ELF-1 (cell line): ENCODE results near the gene SUMO4.
"Not testable (repeated sequence)": the region's sequence is repeated elsewhere in the genome, so short reads cannot be mapped to it uniquely, and the experiment has no call there.

Source experiments
- DNase-seq: peaks from one replicate; pipeline ENCODE4 v3.0.0-alpha.2; 2016; ENCODE audit warnings: low read depth, low spot score

SUMO4 gene

GRCh38 chr6:149431905-149432775 is 32.1 kb downstream of the SUMO4 start:
- peak; percentile 97 for DNase-seq

- no peak for DNase-seq
Observed at GRCh38 chr6:149433405-149433804, 33.3 kb downstream of the SUMO4 start.

GRCh38 chr6:149433881-149434280 is 33.8 kb downstream of the SUMO4 start:
- DNase-seq, result no peak

DNA sequence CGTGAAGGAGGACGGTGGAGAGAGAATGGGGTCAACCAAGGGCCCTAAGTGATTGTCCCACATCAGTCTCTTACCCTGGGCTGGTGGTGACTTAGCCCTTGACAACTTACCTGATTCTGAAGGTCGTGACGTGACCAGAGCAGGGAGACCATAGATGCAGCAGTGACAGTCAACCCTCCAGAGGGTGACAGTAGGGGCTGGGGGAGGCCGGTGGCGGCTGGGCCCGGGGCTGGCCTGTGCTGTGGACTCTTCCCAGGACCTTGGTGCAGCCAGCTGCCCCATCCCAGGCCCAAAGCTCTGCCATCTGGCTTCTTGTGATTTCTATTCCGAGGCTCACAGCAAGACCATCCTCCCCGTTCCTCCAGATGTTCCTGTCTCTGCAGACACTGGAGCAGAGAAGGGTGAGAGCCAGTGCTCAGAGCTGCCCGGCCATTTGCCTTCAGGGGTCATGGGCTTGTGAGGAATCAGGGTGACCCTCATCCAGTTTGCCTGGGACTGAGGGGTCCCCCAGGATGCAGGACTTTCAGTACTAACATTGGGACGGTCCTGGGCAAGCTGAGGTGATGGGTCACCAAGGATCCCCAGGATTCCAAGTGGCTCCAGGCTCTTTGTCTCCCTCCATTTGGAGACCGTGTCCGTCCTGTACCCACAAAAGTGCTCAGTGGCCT is 36.0 kb downstream of the SUMO4 start:
- no peak for DNase-seq

GRCh38 chr6:149436647-149437046 is 36.6 kb downstream of the SUMO4 start:
- DNase-seq, result no peak

DNA sequence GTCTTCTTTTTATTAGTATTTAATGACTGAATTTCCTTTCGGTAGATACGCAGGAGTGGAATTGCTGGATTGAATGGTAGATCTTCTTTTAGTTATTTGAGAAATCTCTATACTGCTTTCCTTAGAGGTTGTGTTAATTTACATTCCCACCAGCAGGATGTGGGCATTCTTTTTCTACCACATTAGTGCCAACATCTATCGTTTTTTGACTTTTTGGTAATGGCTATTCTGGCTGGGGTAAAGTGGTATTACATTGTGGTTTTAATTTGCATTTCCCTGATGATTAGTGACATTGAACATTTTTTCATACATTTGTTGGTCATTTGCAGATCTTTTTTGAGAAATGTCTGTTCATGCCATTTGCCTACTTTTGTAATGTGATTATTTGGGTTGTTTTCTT is 37.1 kb downstream of the SUMO4 start:
- no peak for DNase-seq

GRCh38 chr6:149438855-149439254 is 38.8 kb downstream of the SUMO4 start:
- no peak for DNase-seq

GRCh38 chr6:149439626-149440025 is 39.6 kb downstream of the SUMO4 start:
- DNase-seq, result no peak

GRCh38 chr6:149440735-149441671 is 40.9 kb downstream of the SUMO4 start:
- no peak for DNase-seq

- no peak for DNase-seq
Observed at GRCh38 chr6:149441740-149442139, 41.7 kb downstream of the SUMO4 start.

GRCh38 chr6:149443411-149444181 is 43.5 kb downstream of the SUMO4 start:
- DNase-seq, result no peak

DNA sequence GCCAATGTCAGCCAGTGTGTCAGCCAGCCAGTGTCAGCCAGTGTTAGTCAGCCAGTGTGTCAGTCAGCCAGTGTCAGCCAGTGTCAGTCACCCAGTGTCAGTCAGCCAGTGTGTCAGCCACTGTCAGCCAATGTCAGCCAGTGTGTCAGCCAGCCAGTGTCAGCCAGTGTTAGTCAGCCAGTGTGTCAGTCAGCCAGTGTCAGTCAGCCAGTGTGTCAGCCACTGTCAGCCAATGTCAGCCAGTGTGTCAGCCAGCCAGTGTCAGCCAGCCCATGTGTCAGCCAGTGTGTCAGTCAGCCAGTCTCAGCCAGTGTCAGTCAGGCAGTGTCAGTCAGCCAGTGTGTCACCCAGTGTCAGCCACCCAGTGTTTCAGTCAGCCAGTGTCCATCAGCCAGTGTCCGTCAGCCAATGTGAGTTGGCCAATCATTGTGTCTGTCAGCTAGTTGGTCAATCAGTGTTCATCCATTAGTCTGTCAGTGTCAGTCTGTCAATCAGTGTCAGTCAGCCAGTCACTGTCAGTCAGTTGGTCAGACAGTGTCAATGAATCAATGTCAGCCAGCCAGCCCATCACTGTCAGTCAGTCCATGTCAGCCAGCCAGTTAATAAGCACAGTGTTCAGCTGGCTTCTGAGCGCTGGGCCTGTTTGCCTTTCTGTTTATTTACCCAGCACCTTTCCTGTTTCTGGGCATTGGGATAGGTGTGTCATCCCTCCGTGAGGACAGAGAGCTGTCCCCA is 44.5 kb downstream of the SUMO4 start:
- not testable (repeated sequence) for DNase-seq

DNA sequence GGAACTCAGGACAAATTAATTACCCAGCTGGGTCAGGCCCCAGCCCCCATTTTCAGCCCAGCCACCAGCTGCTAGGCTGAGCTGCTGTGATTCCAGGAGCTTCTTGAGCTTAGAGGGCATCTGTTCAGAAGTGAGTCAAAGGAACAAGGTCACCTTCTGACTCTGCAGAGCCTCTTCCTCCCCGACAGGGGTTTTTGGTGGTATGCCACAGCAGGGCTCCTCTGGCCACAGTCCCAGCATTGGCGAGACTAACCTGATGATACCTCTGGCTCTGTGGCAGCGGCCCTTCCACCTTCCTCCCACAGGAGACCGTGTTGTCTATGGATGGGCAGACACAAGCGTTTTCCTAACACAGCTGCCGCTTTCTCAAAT is 45.0 kb downstream of the SUMO4 start:
- no peak for DNase-seq

DNA sequence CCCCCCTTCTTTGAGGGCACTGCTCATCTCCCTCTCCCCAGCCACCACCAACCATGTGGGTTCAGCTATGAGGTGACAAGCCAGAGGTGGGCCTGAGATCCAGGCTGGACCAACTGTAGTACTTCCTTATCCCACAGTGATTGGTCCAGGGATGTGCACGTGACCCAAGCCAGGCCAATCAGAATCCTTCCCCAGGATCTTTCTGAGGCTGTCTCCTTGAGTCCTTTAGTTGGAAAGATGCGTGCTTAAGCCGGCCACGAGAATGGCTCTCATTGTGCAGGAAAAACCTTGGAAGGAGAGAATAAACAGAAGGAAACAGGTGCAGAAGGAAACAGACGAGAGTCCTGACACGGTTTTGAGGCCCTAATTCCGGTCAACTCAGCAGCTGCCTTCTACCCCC is 45.5 kb downstream of the SUMO4 start:
- DNase-seq, result no peak

DNA sequence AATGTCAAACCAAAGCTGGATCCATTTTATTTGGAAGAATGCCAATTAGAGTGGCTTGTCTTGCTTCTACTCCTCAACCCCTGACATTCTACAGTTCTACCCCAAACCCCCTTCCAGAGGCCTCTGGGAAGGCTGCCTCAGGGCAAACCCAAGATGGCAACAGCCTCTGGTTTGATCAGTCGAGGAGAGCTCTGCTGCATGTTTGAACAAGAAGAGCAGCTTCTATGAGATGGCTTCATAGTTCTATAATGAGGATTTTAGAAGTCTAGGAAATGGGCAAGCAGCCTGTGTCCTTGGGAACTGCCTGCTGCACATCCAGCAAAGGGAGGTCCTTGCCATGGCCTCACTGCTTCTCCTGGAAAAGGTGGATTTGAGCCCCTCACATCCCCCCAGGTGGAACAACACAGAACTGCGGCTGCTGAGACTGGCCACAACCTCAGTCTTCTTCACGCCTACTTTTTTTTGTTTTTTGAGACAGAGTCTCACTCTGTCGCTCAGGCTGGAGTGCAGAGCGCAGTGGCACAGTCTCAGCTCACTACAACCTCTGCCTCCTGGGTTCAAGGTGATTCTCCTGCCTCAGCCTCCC is 46.8 kb downstream of the SUMO4 start:
- DNase-seq, result no peak

GRCh38 chr6:149448821-149449453 is 48.9 kb downstream of the SUMO4 start:
- no peak for DNase-seq

GRCh38 chr6:149449831-149450678 is 50.0 kb downstream of the SUMO4 start:
- DNase-seq, result no peak
